IMR-90 (cell line): ENCODE results near the gene IQSEC3. TPM values are rescaled to one million over a fixed set of nuclear protein-coding genes. Genes with fewer than 3 reads are reported as not detected.

ENCODE experiments used
- ATAC-seq: fragments of 200-7000 bp; cut with Tn5 transposase; 2 replicates; pipeline ENCODE4 v1.9.1; 2020; ENCODE audit warnings: low read depth, mild to moderate bottlenecking, moderate library complexity
- BruUV-seq: library from RNA; stranded (reverse); fragments of 400-500 nt; replicated peaks from 2 replicates; lab custom pipeline; 2021; lab: Mats Ljungman, UMichigan
- CTCF ChIA-PET: fragments of 300-600 bp; formaldehyde crosslinking; extraction: SDS; loops from one replicate; lab custom pipeline; 2021; ENCODE audit warnings: antibody characterized with exemption; lab: Yijun Ruan, JAX
- POLR2A ChIA-PET: fragments of 300-600 bp; sonication (Branson Sonifier 250); formaldehyde crosslinking; loops from one replicate; lab custom pipeline; 2022; ENCODE audit warnings: antibody characterized with exemption; ENCODE audit not compliant: unreplicated experiment; lab: Charles Lee
- DNase-seq: peaks from one replicate; pipeline ENCODE4 v3.0.0; 2013
- H2AFZ ChIP-seq: replicated peaks from 2 replicates; pipeline ENCODE3; 2013; ENCODE audit warnings: low read length, mild to moderate bottlenecking; ENCODE audit not compliant: poor library complexity
- H2AK5ac ChIP-seq: 2 replicates; pipeline ENCODE4 v1.6.1; 2013; ENCODE audit warnings: low read depth, low read length, inconsistent platforms
- H2AK9ac ChIP-seq: replicated peaks from 2 replicates; pipeline ENCODE3; 2013; ENCODE audit warnings: mild to moderate bottlenecking, low read depth, low read length, moderate library complexity; ENCODE audit not compliant: poor library complexity
- H2BK120ac ChIP-seq: 2 replicates; pipeline ENCODE4 v1.6.1; 2013; ENCODE audit warnings: low read depth, low read length, inconsistent platforms
- H2BK15ac ChIP-seq: 3 replicates; pipeline ENCODE4 v1.6.1; 2013; ENCODE audit warnings: low read depth, low read length, inconsistent platforms
- H2BK20ac ChIP-seq: 2 replicates; pipeline ENCODE4 v1.6.1; 2013; ENCODE audit warnings: low read depth, mild to moderate bottlenecking, inconsistent platforms, low read length, moderate library complexity
- H2BK5ac ChIP-seq: 2 replicates; pipeline ENCODE4 v1.6.1; 2013; ENCODE audit warnings: mild to moderate bottlenecking, low read depth, low read length, inconsistent platforms; ENCODE audit not compliant: poor library complexity, severe bottlenecking
- H3K14ac ChIP-seq: replicated peaks from 2 replicates; pipeline ENCODE4 v1.6.1; 2013; ENCODE audit warnings: low read depth, low read length, inconsistent platforms
- H3K18ac ChIP-seq: 2 replicates; pipeline ENCODE4 v1.6.1; 2013; ENCODE audit warnings: low read depth, low read length, control low read depth
- H3K23ac ChIP-seq: 2 replicates; pipeline ENCODE4 v1.6.1; 2013; ENCODE audit warnings: low read depth, low read length, inconsistent platforms
- H3K27ac ChIP-seq: 2 replicates; pipeline ENCODE4 v1.5.1; 2013; ENCODE audit warnings: mild to moderate bottlenecking, control low read depth, low read length; ENCODE audit not compliant: insufficient read depth
- H3K27me3 ChIP-seq: 2 replicates; pipeline ENCODE4 v1.6.1; 2013; ENCODE audit warnings: low read length; ENCODE audit not compliant: control insufficient read depth, insufficient read depth
- H3K36me3 ChIP-seq: 2 replicates; pipeline ENCODE4 v1.6.1; 2013; ENCODE audit warnings: low read length, mixed read lengths; ENCODE audit not compliant: control insufficient read depth, insufficient read depth
- H3K4ac ChIP-seq: 2 replicates; pipeline ENCODE4 v1.6.1; 2013; ENCODE audit warnings: low read depth, low read length, inconsistent platforms
- H3K4me1 ChIP-seq: 2 replicates; pipeline ENCODE4 v1.6.1; 2013; ENCODE audit warnings: low read length, mixed read lengths; ENCODE audit not compliant: control insufficient read depth, insufficient read depth
- H3K4me2 ChIP-seq: 2 replicates; pipeline ENCODE4 v1.6.1; 2013; ENCODE audit warnings: low read depth, mild to moderate bottlenecking, control low read depth, low read length, moderate library complexity
- H3K4me3 ChIP-seq: 2 replicates; pipeline ENCODE4 v1.5.1; 2013; ENCODE audit warnings: low read depth, mild to moderate bottlenecking, control low read depth, low read length, moderate library complexity; ENCODE audit not compliant: insufficient read depth
- H3K56ac ChIP-seq: 2 replicates; pipeline ENCODE4 v1.6.1; 2013; ENCODE audit warnings: low read length, inconsistent platforms; ENCODE audit not compliant: insufficient read depth; ENCODE audit errors: extremely low read depth
- H3K79me1 ChIP-seq, 2 experiments: 2 replicates each; pipeline ENCODE4 v1.6.1; 2013; ENCODE audit warnings: low read length in 2 of 2, inconsistent platforms in 1 of 2, low read depth in 1 of 2
- H3K9ac ChIP-seq: 2 replicates; pipeline ENCODE4 v1.6.1; 2013; ENCODE audit warnings: low read depth, low read length, control low read depth
- H3K9me1 ChIP-seq: 2 replicates; pipeline ENCODE4 v1.6.1; 2013; ENCODE audit warnings: low read length, inconsistent platforms; ENCODE audit not compliant: insufficient read depth
- H3K9me3 ChIP-seq: 2 replicates; pipeline ENCODE4 v1.6.1; 2013; ENCODE audit warnings: low read length; ENCODE audit not compliant: control insufficient read depth, insufficient read depth
- H4K20me1 ChIP-seq: 2 replicates; pipeline ENCODE4 v1.6.1; 2013; ENCODE audit warnings: low read length, inconsistent platforms; ENCODE audit not compliant: insufficient read depth
- H4K5ac ChIP-seq: 2 replicates; pipeline ENCODE4 v1.6.1; 2013; ENCODE audit warnings: mild to moderate bottlenecking, low read depth, low read length, control low read depth
- H4K8ac ChIP-seq, 2 experiments: 2 replicates each; pipeline ENCODE4 v1.6.1; 2013; ENCODE audit warnings: low read depth in 2 of 2, low read length in 2 of 2, control low read depth in 1 of 2, inconsistent platforms in 1 of 2
- H4K91ac ChIP-seq: 2 replicates; pipeline ENCODE4 v1.6.1; 2013; ENCODE audit warnings: low read depth, low read length, inconsistent platforms; ENCODE audit not compliant: insufficient read depth
- BHLHE40 ChIP-seq: fragments of 150-350 bp; IDR thresholded peaks from 2 replicates; pipeline ENCODE4 v1.6.1; 2016; ENCODE audit warnings: mild to moderate bottlenecking, low read depth, low read length
- CEBPB ChIP-seq: IDR thresholded peaks from 2 replicates; pipeline ENCODE4 v1.6.1; 2012; ENCODE audit warnings: low read depth, low read length, improper control_type of control experiment
- CHD1 ChIP-seq: IDR thresholded peaks from 2 replicates; pipeline ENCODE4 v1.6.1; 2012; ENCODE audit warnings: low read depth, low read length, improper control_type of control experiment
- CTCF ChIP-seq: conservative IDR thresholded peaks from 2 replicates; pipeline ENCODE4 v1.5.1; 2012; ENCODE audit warnings: mild to moderate bottlenecking, low read depth, low read length, improper control_type of control experiment
- ELK1 ChIP-seq: fragments of 150-350 bp; IDR thresholded peaks from 2 replicates; pipeline ENCODE4 v1.6.1; 2016; ENCODE audit warnings: low read depth, mild to moderate bottlenecking, low read length, moderate library complexity, borderline replicate concordance
- FOS ChIP-seq: fragments of 150-350 bp; IDR thresholded peaks from 2 replicates; pipeline ENCODE4 v1.6.1; 2016; ENCODE audit warnings: low read depth, low read length
- MAFK ChIP-seq: IDR thresholded peaks from 2 replicates; pipeline ENCODE4 v1.6.1; 2012; ENCODE audit warnings: low read depth, low read length, improper control_type of control experiment
- MAZ ChIP-seq: IDR thresholded peaks from 2 replicates; pipeline ENCODE4 v1.6.1; 2012; ENCODE audit warnings: low read depth, mild to moderate bottlenecking, low read length, improper control_type of control experiment, moderate library complexity, borderline replicate concordance
- MXI1 ChIP-seq: IDR thresholded peaks from 2 replicates; pipeline ENCODE4 v1.6.1; 2012; ENCODE audit warnings: low read depth, mild to moderate bottlenecking, low read length, moderate library complexity, borderline replicate concordance
- NFE2L2 ChIP-seq: fragments of 150-350 bp; IDR thresholded peaks from 2 replicates; pipeline ENCODE4 v1.6.1; 2016; ENCODE audit warnings: low read depth, mild to moderate bottlenecking, low read length
- POLR2A ChIP-seq: IDR thresholded peaks from 2 replicates; pipeline ENCODE4 v1.6.1; 2012; ENCODE audit warnings: mild to moderate bottlenecking, low read depth, low read length
- RAD21 ChIP-seq: IDR thresholded peaks from 2 replicates; pipeline ENCODE4 v1.6.1; 2012; ENCODE audit warnings: low read length, improper control_type of control experiment
- RCOR1 ChIP-seq: IDR thresholded peaks from 2 replicates; pipeline ENCODE4 v1.6.1; 2012; ENCODE audit warnings: mild to moderate bottlenecking, low read length, improper control_type of control experiment; ENCODE audit not compliant: insufficient replicate concordance
- RFX5 ChIP-seq: IDR thresholded peaks from 2 replicates; pipeline ENCODE4 v1.8.0; 2012; ENCODE audit warnings: low read depth, mild to moderate bottlenecking, low read length, moderate library complexity
- SMC3 ChIP-seq: fragments of 150-350 bp; IDR thresholded peaks from 2 replicates; pipeline ENCODE4 v1.6.1; 2016; ENCODE audit warnings: low read depth, mild to moderate bottlenecking, antibody characterized with exemption, low read length, moderate library complexity
- USF2 ChIP-seq: fragments of 150-350 bp; IDR thresholded peaks from 2 replicates; pipeline ENCODE4 v1.6.1; 2017; ENCODE audit warnings: mild to moderate bottlenecking, antibody characterized with exemption, low read length, low read depth
- WGBS, 2 experiments: methylation state at CpG; one replicate each; pipeline versions ENCODE4 v1.1.5 to v1.1.7; 2013; ENCODE audit warnings: missing lambda C conversion rate in 2 of 2; ENCODE audit not compliant: insufficient read length in 1 of 2; ENCODE audit errors: extremely low coverage in 2 of 2; 5-methylcytosine and 5-hydroxymethylcytosine counted together
- dilution Hi-C: fragments of 300-500 bp; cut with HindIII; formaldehyde crosslinking; loops from one replicate; pipeline ENCODE4 v1.14.3; 2018; ENCODE audit warnings: low sequenced_read_pairs; ENCODE audit not compliant: unreplicated experiment
- in situ Hi-C: fragments of 300-500 bp; cut with MboI; formaldehyde crosslinking; loops from 3 replicates; pipeline ENCODE4 v1.14.3; 2019; ENCODE audit warnings: low sequenced_read_pairs, inconsistent platforms, mixed read lengths
- intact Hi-C: fragments of 100-400 bp; cut with micrococcal nuclease; formaldehyde crosslinking; loops from 2 replicates; pipeline ENCODE4 v1.10.0; 2022
- polyA plus RNA-seq, 3 experiments: library from polyadenylated mRNA; depleted of rRNA; stranded (reverse); fragments of >200 nt; gene quantifications; 2 replicates each; pipeline ENCODE4 v1.2.3, GENCODE V29; 2012; ENCODE audit warnings: low replicate concordance in 1 of 3
- total RNA-seq: library from RNA; depleted of rRNA; stranded (reverse); fragments of >200 nt; gene quantifications from 2 replicates; pipeline ENCODE4 v1.2.3, GENCODE V29; 2012

The IQSEC3 gene
- total and polyA plus RNA-seq, 2 of the 4 experiments (the other 2 are of a cell fraction) = 0.10 TPM; not detected in 1

- no peak overlapping the region for H2BK5ac ChIP-seq
- in situ Hi-C loops = no loop called here
- no TSS peak for BruUV-seq
- no peak overlapping the region for H4K8ac ChIP-seq
- H3K36me3 ChIP-seq = no peaks in the 10 kb centered on the region
- no peak overlapping the region for H3K9ac ChIP-seq
- POLR2A ChIA-PET = no interaction called here
- no peak overlapping the region for H2BK20ac ChIP-seq
- H3K9me1 ChIP-seq = no peaks in the 10 kb centered on the region
- intact Hi-C loops = no loop called here
- no peak overlapping the region; the same call in 1 of the 2 replicates for H3K18ac ChIP-seq
- no peak overlapping the region for H2AFZ ChIP-seq
- peak overlapping the region; percentile 61; the same call in 1 of the 2 replicates for H3K4me2 ChIP-seq
- no CpG with 5 or more reads among the region's 5 CpGs for WGBS, 2 experiments
- H3K4ac ChIP-seq = no peak overlapping the region
- no peaks in the 10 kb centered on the region for H3K79me1 ChIP-seq
- H2AK9ac ChIP-seq = no peak overlapping the region
- no peaks in the 10 kb centered on the region for H3K9me3 ChIP-seq
- no peak for DNase-seq
- no peak overlapping the region for H3K14ac ChIP-seq
- H3K4me1 ChIP-seq = peaks cover 11% of the 10 kb centered on the region; the same call in 1 of the 2 replicates
- no peak overlapping the region for H2BK15ac ChIP-seq
- TF ChIP-seq RAD21 = no peak
- no peak for TF ChIP-seq FOS
- no peak for TF ChIP-seq RCOR1
- no peak for TF ChIP-seq ELK1
- TF ChIP-seq POLR2A = no peak
- TF ChIP-seq CTCF = no peak
- no peak for TF ChIP-seq MXI1
- TF ChIP-seq CEBPB = no peak
- TF ChIP-seq MAFK = no peak
- no peak for TF ChIP-seq RFX5
- TF ChIP-seq CHD1 = no peak
- TF ChIP-seq USF2 = no peak
- no peak for TF ChIP-seq MAZ
- TF ChIP-seq NFE2L2 = no peak
- no peak for TF ChIP-seq SMC3
- TF ChIP-seq BHLHE40 = no peak
- no peak for ATAC-seq
- H2AK5ac ChIP-seq = no peak overlapping the region
- CTCF ChIA-PET = no interaction called here
- dilution Hi-C loops = no loop called here
- no peak overlapping the region for H3K23ac ChIP-seq
- H3K27me3 ChIP-seq = peaks cover 52% of the 10 kb centered on the region
- H4K91ac ChIP-seq = no peak overlapping the region
- no peaks in the 10 kb centered on the region for H4K20me1 ChIP-seq
- no peak overlapping the region for H2BK120ac ChIP-seq
- H3K56ac ChIP-seq = no peak overlapping the region
- H4K5ac ChIP-seq = no peak overlapping the region
- H3K27ac ChIP-seq = no peak overlapping the region
- no peak overlapping the region for H3K4me3 ChIP-seq
These were observed 73.6 kb downstream of the IQSEC3 start for GRCh38 chr12:140162-140561.
